Parathyroid adenoma (tissue), 2 donors: ENCODE data around the gene MAP3K5.

Source experiments
- H2AFZ ChIP-seq: fragments of 300-600 bp; sonication (generic); one replicate; pipeline ENCODE4 v1.7.0; 2017; ENCODE audit warnings: antibody characterized with exemption, mild to moderate bottlenecking
- H3K27ac ChIP-seq: fragments of 300-600 bp; sonication (generic); one replicate; pipeline ENCODE4 v1.7.0; 2017
- H3K27me3 ChIP-seq: fragments of 300-600 bp; sonication (generic); one replicate; pipeline ENCODE4 v1.7.0; 2017; ENCODE audit warnings: low read length; ENCODE audit not compliant: control insufficient read depth, insufficient read depth
- H3K36me3 ChIP-seq: fragments of 300-600 bp; sonication (generic); one replicate; pipeline ENCODE4 v1.7.0; 2017; ENCODE audit warnings: low read length; ENCODE audit not compliant: control insufficient read depth, insufficient read depth
- H3K4me1 ChIP-seq: fragments of 300-600 bp; sonication (generic); one replicate; pipeline ENCODE4 v1.7.0; 2017; ENCODE audit warnings: control low read depth
- H3K4me2 ChIP-seq: fragments of 300-600 bp; sonication (generic); one replicate; pipeline ENCODE4 v1.7.0; 2017; ENCODE audit warnings: low read length
- H3K4me3 ChIP-seq: fragments of 300-600 bp; sonication (generic); one replicate; pipeline ENCODE4 v1.7.0; 2017; ENCODE audit warnings: low read depth, low read length
- H3K79me2 ChIP-seq: fragments of 300-600 bp; sonication (generic); one replicate; pipeline ENCODE4 v1.7.0; 2017; ENCODE audit warnings: control low read depth
- H3K9ac ChIP-seq: fragments of 300-600 bp; sonication (generic); one replicate; pipeline ENCODE4 v1.7.0; 2017; ENCODE audit warnings: mild to moderate bottlenecking
- H3K9me3 ChIP-seq: fragments of 300-600 bp; sonication (generic); one replicate; pipeline ENCODE4 v1.7.0; 2017; ENCODE audit warnings: low read length; ENCODE audit not compliant: control insufficient read depth
- TF ChIP-seq, protein P1 (sequence below): fragments of 300-600 bp; sonication (generic); IDR thresholded peaks from one replicate; pipeline ENCODE4 v1.7.0; 2017; ENCODE audit warnings: antibody characterized with exemption, mild to moderate bottlenecking
- donor health status: primary hyperparathyroidism.

MAP3K5 gene

DNA sequence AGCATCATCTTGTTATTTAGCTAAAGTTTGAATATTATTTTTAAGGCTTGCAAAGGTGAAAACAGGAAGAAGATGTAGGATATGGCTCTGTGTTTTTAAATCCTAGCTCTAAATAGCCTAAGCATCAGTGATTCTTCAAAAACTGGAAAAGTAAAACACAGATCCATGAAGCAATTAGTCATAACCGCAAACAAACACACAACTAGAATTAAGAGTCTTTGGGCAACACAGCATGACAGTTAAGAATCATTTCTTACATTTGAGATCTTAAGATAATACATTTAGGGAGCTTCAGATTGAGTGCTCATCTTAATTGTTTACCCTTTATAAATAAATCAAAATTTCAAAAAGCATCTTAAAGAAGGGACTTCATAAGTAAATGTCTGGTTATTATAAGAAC lies 126.2 kb downstream of the MAP3K5 start:
- H3K4me1 ChIP-seq: no peaks in the 10 kb centered on the region
- no peaks in the 10 kb centered on the region for H3K27me3 ChIP-seq
- no peak overlapping the region for H3K4me3 ChIP-seq
- H3K27ac ChIP-seq: no peak overlapping the region
- no peak overlapping the region for H3K4me2 ChIP-seq
- H3K79me2 ChIP-seq: no peaks in the 10 kb centered on the region
- H3K9me3 ChIP-seq: no peaks in the 10 kb centered on the region
- no peak overlapping the region for H3K9ac ChIP-seq
- H2AFZ ChIP-seq: no peak overlapping the region
- H3K36me3 ChIP-seq: no peaks in the 10 kb centered on the region
- TF ChIP-seq, protein P1, sequence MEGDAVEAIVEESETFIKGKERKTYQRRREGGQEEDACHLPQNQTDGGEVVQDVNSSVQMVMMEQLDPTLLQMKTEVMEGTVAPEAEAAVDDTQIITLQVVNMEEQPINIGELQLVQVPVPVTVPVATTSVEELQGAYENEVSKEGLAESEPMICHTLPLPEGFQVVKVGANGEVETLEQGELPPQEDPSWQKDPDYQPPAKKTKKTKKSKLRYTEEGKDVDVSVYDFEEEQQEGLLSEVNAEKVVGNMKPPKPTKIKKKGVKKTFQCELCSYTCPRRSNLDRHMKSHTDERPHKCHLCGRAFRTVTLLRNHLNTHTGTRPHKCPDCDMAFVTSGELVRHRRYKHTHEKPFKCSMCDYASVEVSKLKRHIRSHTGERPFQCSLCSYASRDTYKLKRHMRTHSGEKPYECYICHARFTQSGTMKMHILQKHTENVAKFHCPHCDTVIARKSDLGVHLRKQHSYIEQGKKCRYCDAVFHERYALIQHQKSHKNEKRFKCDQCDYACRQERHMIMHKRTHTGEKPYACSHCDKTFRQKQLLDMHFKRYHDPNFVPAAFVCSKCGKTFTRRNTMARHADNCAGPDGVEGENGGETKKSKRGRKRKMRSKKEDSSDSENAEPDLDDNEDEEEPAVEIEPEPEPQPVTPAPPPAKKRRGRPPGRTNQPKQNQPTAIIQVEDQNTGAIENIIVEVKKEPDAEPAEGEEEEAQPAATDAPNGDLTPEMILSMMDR: no peak

DNA sequence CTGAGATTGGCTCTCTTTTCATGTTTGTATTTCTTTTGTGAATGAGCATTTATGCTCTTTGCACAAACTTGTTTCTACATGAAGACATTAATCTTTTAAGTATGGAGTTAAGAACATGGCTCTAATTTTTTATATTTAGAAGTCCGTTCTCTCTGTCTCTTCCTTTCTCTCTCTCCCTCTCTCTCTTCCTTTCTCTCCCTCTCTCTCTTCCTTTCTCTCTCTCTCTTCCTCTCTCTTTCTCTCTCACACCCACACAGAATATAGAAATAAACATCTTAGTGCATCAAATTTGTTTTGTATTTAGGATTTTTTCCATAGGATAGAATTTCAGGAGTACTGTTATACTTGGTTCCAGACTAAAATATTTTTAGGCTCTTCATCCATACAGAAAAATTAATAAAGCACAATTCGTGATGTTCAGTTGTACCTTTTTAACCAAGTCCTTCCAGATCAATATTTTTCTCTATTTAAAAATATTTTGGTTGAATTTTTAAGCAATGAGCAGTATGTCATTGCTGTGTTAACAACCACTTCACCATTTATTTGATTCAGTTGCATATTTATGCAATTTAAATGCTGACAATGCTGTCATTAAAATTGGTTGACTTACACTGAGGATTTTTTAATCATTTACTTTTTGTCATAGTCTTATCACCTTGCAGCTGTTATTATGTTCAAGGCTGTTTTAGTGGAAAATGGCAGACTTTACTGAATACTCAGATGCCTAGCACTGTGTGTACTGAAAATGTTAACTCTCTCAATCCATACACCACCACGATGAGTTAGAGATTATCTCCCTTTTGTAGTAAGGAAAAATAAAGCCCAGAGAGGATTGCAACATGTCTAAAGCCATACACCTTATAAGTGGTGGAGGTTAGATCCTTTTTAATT lies 129.7 kb downstream of the MAP3K5 start:
- H3K4me2 ChIP-seq: no peak overlapping the region
- TF ChIP-seq, protein P1: no peak
- no peak overlapping the region for H3K27ac ChIP-seq

DNA sequence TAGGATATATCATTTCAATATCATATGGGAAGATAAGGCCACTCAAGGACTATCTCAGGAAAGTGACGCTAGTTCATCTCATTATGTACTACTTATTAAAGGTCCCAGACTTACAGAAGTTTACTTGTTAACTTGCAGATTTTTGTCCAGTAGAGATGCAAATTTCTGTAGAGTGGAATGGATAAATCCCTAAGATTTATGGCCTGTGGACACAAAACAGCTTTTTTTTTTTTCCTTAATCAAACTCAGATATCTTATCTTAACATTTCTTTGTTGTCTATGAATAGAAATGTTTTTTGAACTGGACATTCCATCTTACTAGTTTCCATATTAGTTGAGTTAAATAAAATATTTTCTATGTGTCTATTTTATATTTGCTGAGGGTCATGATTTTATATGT lies 131.6 kb downstream of the MAP3K5 start:
- H3K4me2 ChIP-seq: no peak overlapping the region
- no peak overlapping the region for H3K9ac ChIP-seq
- H3K79me2 ChIP-seq: no peaks in the 10 kb centered on the region
- TF ChIP-seq, protein P1: no peak
- H3K4me3 ChIP-seq: no peak overlapping the region
- no peaks in the 10 kb centered on the region for H3K9me3 ChIP-seq
- no peaks in the 10 kb centered on the region for H3K36me3 ChIP-seq
- H3K4me1 ChIP-seq: no peaks in the 10 kb centered on the region
- H3K27ac ChIP-seq: no peak overlapping the region
- H3K27me3 ChIP-seq: no peaks in the 10 kb centered on the region
- H2AFZ ChIP-seq: no peak overlapping the region

More for the DNA sequence above, 129.7 kb downstream of the MAP3K5 start:
- Histone ChIP-seq H3K4me1 (no peaks in the 10 kb centered on the region), H3K36me3 (no peaks in the 10 kb centered on the region), H3K9ac (no peak overlapping the region), H3K4me3 (no peak overlapping the region), H2AFZ (no peak overlapping the region), H3K79me2 (no peaks in the 10 kb centered on the region), H3K27me3 (no peaks in the 10 kb centered on the region), H3K9me3 (no peaks in the 10 kb centered on the region)

DNA sequence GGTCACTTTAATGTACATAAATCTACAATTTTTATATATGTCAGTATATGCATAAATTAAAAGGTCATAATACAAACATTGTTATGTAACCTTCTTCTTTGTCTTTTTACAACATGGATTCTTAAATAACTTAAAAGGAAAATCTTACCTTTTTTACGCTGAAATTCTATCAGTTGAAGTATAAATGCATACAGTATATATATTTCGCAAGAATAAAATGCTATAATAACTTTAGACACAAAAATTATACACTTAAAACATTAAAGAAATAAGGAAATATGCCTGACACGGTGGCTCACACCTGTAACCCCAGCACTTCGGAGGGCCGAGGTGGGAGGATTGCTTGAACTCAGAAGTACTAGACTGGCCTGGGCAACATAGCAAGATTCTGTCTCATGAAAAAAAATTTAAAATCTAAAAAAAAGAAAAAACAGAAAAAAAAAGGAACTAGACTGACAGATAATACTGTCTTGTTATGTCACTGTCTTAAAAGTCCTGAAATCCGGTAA lies 132.2 kb downstream of the MAP3K5 start:
- no peak overlapping the region for H2AFZ ChIP-seq
- no peaks in the 10 kb centered on the region for H3K4me1 ChIP-seq
- H3K36me3 ChIP-seq: no peaks in the 10 kb centered on the region
- H3K27ac ChIP-seq: no peak overlapping the region
- H3K27me3 ChIP-seq: no peaks in the 10 kb centered on the region
- H3K79me2 ChIP-seq: no peaks in the 10 kb centered on the region
- no peak overlapping the region for H3K4me2 ChIP-seq
- no peaks in the 10 kb centered on the region for H3K9me3 ChIP-seq
- no peak overlapping the region for H3K9ac ChIP-seq
- TF ChIP-seq, protein P1: no peak
- H3K4me3 ChIP-seq: no peak overlapping the region
